GM04504 (cell line): ENCODE measurements around the gene MAP2K5.
"Not testable (repeated sequence)": the region's sequence is repeated elsewhere in the genome, so short reads cannot be mapped to it uniquely, and the experiment has no call there.

Experiments
- DNase-seq: peaks from one replicate; pipeline ENCODE4 v3.0.0-alpha.2; 2012; ENCODE audit warnings: low read depth

Gene MAP2K5

GRCh38 chr15:67601073-67601472 is 58.6 kb downstream of the MAP2K5 start:
- no peak for DNase-seq

- DNase-seq: no peak
Observed at GRCh38 chr15:67603063-67603462, 60.6 kb downstream of the MAP2K5 start.

GRCh38 chr15:67605871-67606270 is 63.4 kb downstream of the MAP2K5 start:
- no peak for DNase-seq

- no peak for DNase-seq
Observed at GRCh38 chr15:67606742-67607141, 64.2 kb downstream of the MAP2K5 start.

GRCh38 chr15:67607329-67607728 is 64.8 kb downstream of the MAP2K5 start:
- no peak for DNase-seq

- DNase-seq: no peak
Observed at GRCh38 chr15:67607959-67608637, 65.6 kb downstream of the MAP2K5 start.

- no peak for DNase-seq
Observed at GRCh38 chr15:67608638-67608959, 66.1 kb downstream of the MAP2K5 start.

GRCh38 chr15:67611370-67612369 is 69.2 kb downstream of the MAP2K5 start:
- DNase-seq: no peak

GRCh38 chr15:67613211-67613610 is 70.7 kb downstream of the MAP2K5 start:
- DNase-seq: no peak

- no peak for DNase-seq
Observed at GRCh38 chr15:67613708-67614107, 71.2 kb downstream of the MAP2K5 start.

GRCh38 chr15:67615131-67615534 is 72.6 kb downstream of the MAP2K5 start:
- DNase-seq: not testable (repeated sequence)

GRCh38 chr15:67618297-67618696 is 75.8 kb downstream of the MAP2K5 start:
- DNase-seq: no peak

GRCh38 chr15:67622110-67622509 is 79.6 kb downstream of the MAP2K5 start:
- no peak for DNase-seq

- no peak for DNase-seq
Observed at GRCh38 chr15:67632261-67632660, 89.8 kb downstream of the MAP2K5 start.

GRCh38 chr15:67635950-67636349 is 93.4 kb downstream of the MAP2K5 start:
- DNase-seq: not testable (repeated sequence)

- DNase-seq: no peak
Observed at GRCh38 chr15:67639591-67639990, 97.1 kb downstream of the MAP2K5 start.

GRCh38 chr15:67641453-67641852 is 99.0 kb downstream of the MAP2K5 start:
- no peak for DNase-seq

GRCh38 chr15:67646847-67647246 is 104.3 kb downstream of the MAP2K5 start:
- no peak for DNase-seq

GRCh38 chr15:67652586-67652985 is 110.1 kb downstream of the MAP2K5 start:
- no peak for DNase-seq

- DNase-seq: no peak
Observed at GRCh38 chr15:67660446-67660845, 117.9 kb downstream of the MAP2K5 start.

- no peak for DNase-seq
Observed at GRCh38 chr15:67660874-67661606, 118.5 kb downstream of the MAP2K5 start.

GRCh38 chr15:67670647-67671305 is 128.3 kb downstream of the MAP2K5 start:
- DNase-seq: no peak
